Vagina (tissue), 2 donors: ENCODE data around the gene LDLRAD4.

ENCODE experiments used
- POLR2A ChIP-seq, 2 donors: fragments of 450-650 bp; IDR thresholded peaks; one replicate each; pipeline ENCODE4 v1.6.1; 2017; ENCODE audit warnings: antibody characterized with exemption in 2 of 2, mild to moderate bottlenecking in 2 of 2, moderate library complexity in 2 of 2
- POLR2AphosphoS5 ChIP-seq, 2 donors: sonication (generic); formaldehyde crosslinking; IDR thresholded peaks; one replicate each; pipeline ENCODE4 v1.9.0; 2017; ENCODE audit warnings: antibody characterized with exemption in 2 of 2, mild to moderate bottlenecking in 2 of 2, low read depth in 1 of 2; ENCODE audit not compliant: insufficient read depth in 1 of 2
- TF ChIP-seq, protein P1 (sequence below), 3 experiments: fragments of 450-650 bp in 2 of 3; fragments of 200-600 bp in 1 of 3; sonication (generic) in 1 of 3; IDR thresholded peaks; one replicate each; pipeline ENCODE4 v1.5.1; 2017 to 2019; ENCODE audit warnings: antibody characterized with exemption in 3 of 3, mild to moderate bottlenecking in 2 of 3, moderate library complexity in 2 of 3

- TF ChIP-seq, protein P1, sequence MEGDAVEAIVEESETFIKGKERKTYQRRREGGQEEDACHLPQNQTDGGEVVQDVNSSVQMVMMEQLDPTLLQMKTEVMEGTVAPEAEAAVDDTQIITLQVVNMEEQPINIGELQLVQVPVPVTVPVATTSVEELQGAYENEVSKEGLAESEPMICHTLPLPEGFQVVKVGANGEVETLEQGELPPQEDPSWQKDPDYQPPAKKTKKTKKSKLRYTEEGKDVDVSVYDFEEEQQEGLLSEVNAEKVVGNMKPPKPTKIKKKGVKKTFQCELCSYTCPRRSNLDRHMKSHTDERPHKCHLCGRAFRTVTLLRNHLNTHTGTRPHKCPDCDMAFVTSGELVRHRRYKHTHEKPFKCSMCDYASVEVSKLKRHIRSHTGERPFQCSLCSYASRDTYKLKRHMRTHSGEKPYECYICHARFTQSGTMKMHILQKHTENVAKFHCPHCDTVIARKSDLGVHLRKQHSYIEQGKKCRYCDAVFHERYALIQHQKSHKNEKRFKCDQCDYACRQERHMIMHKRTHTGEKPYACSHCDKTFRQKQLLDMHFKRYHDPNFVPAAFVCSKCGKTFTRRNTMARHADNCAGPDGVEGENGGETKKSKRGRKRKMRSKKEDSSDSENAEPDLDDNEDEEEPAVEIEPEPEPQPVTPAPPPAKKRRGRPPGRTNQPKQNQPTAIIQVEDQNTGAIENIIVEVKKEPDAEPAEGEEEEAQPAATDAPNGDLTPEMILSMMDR (IDR thresholded peaks at IDR 0.05), result no peak
- TF ChIP-seq POLR2A (IDR thresholded peaks at IDR 0.05) (no peak), POLR2AphosphoS5 (IDR thresholded peaks at IDR 0.05; ENCODE audit: insufficient read depth in 1 of 2, low read depth in 1 of 2) (no peak)
These were observed 67.3 kb downstream of the LDLRAD4 start for GRCh38 chr18:13285874-13286273.
